Occipital lobe (tissue), 2 donors: ENCODE results near the gene NHLH2. TPM values are rescaled to one million over a fixed set of nuclear protein-coding genes. Genes with fewer than 3 reads are reported as not detected.

Experiments
- DNase-seq: peaks from one replicate; lab custom pipeline; 2025; lab: John Stamatoyannopoulos, UW
- total RNA-seq: library from RNA; depleted of rRNA; stranded (reverse); fragments of >200 nt; gene quantifications from one replicate; pipeline ENCODE4 v1.2.3, GENCODE V29; 2014

NHLH2 gene
- total RNA-seq, result 1.7 TPM

GRCh38 chr1:115840605-115841460, at the start of gene NHLH2:
NHLH2 (minus strand) TSS chr1:115841126; CDS start chr1:115838372, 2,754 bp downstream.
- DNase-seq, result no peak

DNA sequence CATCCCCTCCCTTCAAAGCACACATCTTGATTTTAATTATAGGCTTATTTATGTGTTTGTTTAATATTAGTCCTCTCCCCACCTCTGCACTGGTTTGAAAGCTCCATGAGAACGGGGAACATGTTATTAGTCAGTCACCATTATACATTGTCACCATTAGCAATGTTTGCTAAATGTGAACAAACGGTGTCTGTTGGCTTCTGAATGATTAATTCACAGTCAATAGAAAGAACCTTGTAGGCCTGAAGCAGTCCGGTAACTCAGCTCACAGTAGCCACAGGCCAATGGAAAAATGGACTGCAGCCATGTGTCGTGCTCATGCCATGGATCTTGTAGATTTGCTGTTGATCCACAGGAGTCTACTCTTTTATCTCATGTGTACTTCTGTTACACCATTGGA, 49.7 kb upstream of the NHLH2 start:
- DNase-seq, result no peak

GRCh38 chr1:115888976-115889375, 48.0 kb upstream of the NHLH2 start:
- no peak for DNase-seq

- no peak for DNase-seq
Observed at GRCh38 chr1:115882913-115883902, 42.3 kb upstream of the NHLH2 start.

DNA sequence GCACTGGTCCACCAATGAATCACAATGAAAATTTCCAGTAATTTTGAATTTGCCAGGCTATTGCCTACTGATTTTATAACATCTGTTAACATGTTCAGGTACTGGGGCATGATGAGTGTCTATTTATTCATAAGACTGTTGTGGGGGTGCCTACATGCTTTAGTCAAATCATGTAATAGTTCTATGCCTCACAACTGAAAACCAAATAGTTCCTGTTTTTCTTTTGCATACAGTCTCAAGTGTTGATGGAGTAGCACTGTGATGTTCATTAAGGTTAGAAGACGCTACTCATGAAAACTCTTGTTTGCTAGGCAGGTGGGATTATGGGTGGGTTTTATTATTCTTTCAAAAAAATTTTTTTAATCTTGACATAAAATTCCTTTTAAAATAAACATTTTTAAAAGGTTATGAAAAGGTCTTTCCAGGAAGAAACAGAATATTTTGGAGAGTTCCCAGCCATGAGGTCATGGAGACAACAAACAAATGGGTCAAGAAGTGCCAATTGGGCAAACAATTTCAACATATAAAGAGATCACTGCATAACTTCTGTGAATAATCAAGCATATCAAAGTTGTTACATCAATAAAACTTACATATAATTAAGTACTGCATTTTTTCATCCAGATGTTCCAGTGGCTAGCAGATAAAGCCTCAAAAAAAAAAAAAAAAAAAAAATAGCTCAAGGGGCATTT, 40.2 kb upstream of the NHLH2 start:
- no peak for DNase-seq

DNA sequence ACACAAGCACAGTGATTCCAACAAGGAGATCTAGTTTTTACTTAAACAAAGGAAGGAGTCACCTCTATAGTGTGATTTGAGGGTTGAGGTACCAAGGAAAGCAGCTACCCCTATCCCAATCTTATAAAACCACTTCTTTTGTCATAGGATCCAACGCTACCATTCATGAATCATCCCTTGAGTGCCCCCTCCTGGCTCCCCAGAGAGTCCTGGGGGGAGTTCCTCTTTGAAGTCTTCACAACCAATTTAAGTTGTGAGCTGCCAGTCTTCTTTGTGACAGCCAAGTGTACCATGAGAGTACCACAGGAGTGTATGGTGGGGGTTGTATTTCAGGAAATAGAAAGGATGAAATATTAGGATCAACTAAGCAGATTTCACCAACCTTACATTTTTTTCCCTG, 39.1 kb upstream of the NHLH2 start:
- no peak for DNase-seq

- DNase-seq, result no peak
Observed at GRCh38 chr1:115877511-115877910, 36.6 kb upstream of the NHLH2 start.

DNA sequence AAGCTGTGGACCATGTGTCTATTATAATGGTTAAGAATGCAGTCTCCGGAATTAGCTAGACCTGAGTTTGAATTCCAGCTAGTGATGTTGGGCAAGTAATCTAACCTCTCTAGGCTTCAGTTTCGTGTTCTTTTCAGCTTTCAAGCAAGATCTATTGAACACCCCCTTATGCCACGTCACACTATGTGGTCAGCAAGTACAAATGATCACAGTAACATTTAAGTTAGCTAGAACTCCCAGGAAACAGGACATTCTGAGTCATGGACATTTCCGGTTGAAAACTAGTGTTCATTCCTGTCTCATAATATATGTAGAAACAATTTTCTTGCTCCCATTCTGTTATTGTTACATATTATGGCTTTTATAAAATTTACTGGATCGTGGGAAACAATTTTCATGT, 34.0 kb upstream of the NHLH2 start:
- DNase-seq, result no peak

DNA sequence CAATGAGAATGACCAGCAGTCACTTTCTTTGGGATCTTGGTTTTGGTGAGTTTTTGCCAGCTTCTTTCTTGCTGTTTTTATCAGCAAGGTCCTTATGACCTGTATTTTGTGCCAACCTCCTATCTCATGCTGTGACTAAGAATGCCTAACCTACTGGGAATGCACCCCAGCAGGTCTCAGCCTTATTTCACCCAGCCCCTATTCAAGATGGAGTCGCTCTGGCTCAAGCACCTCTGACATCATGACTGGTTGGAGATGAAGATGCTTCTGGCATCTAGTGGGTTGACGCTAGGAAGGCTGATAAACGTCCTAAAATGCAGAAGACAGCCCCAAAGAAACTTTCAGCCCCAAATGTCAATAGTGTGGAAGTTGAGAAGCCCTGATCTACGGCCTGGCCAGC, 33.6 kb upstream of the NHLH2 start:
- DNase-seq, result no peak

DNA sequence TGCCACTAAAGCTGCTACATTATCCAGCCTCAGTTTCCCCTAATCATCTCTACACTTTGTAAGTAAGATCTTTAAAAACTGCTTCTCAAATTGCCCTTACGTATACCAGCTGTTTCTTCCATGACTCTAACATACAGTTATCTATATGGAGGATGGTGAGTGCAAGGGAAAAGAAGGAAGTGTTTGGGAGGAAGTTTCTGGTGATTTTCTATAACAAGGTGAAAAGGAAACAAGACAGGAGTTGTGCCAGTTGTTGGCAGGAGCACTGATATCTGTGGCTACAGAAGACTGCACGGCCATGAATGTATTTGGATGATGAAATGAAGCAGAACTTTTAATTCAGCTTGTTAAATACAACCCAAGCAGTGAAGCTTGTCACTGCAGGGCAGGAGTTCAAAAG, 32.3 kb upstream of the NHLH2 start:
- DNase-seq, result no peak

DNA sequence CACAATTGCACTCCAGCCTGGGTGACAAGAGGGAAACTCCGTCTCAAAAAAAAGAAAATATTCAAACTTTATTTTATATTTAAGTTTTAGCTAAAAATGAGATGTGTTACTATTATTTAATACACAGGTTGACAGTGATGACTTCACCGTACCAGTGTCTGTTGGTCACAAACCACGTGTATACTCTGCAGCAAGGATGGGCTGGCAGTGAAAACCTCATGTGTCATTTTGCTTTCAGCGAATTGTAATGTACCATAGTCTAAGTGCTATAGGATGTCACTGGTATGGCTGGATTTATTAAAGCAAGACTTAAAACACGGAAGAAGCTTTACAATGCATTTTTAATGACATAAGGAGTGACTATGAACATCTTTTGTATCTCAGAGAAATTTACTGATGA, 28.1 kb upstream of the NHLH2 start:
- no peak for DNase-seq

- no peak for DNase-seq
Observed at GRCh38 chr1:115867216-115867615, 26.3 kb upstream of the NHLH2 start.

GRCh38 chr1:115865704-115866380, 24.9 kb upstream of the NHLH2 start:
- DNase-seq, result no peak

DNA sequence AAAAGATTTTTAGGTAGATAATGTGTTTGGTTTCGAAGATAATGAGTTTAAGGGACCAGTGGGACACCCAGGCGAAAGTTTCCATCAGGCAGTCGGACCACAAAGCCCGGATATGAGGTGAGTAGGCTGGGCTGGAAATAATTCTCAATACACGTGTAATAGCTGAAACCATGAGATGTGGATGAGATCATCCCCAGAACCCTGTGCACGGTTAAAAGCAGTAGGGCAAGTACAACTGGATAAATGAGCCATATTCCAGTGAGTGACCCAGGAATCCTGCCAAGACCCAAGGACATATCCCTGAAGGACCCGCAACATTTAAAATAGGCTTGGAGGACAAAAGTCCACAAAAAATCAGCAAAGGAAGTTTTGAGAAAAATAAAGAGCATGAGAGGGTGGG, 21.5 kb upstream of the NHLH2 start:
- no peak for DNase-seq

- DNase-seq, result no peak
Observed at GRCh38 chr1:115854005-115854404, 13.1 kb upstream of the NHLH2 start.

DNA sequence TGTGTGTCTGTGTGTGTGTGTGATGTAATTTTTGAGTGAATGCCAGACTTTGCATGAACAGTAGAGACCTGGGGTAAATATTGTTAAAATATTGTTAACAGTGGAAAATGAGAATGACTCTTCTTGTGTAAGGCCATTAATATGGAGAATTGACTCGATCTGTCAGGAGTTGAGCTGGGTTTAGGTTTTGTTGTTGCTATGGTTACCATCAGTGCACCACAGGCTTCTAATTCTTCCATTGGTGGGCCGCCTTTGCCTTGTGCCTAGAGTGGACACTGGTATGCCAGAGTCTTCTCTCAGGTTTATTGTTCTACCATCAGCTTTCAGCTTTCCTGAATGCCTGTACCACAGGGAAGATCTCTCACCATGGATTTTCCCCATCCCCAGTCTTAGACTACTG, 10.0 kb upstream of the NHLH2 start:
- DNase-seq, result no peak

- no peak for DNase-seq
Observed at GRCh38 chr1:115847787-115848186, 6.9 kb upstream of the NHLH2 start.

DNA sequence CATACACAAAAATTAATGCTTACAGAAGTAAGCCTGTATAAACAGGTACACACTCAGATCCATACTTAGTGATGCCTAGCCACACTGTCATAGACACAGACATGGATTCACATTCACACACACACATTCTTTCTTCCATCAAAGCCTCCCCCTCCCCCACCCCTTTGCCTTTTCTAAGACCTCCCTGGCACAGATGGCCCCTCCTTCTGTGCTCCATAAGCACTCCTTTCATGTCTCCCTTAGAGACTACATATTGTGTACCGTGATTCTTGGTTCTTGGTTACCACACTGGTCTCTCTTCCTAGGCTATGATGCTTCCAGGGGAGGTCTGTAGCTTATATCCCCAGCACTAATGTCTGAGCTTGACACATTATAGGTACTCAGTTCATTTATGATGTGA, 2.0 kb upstream of the NHLH2 start:
- no peak for DNase-seq

DNA sequence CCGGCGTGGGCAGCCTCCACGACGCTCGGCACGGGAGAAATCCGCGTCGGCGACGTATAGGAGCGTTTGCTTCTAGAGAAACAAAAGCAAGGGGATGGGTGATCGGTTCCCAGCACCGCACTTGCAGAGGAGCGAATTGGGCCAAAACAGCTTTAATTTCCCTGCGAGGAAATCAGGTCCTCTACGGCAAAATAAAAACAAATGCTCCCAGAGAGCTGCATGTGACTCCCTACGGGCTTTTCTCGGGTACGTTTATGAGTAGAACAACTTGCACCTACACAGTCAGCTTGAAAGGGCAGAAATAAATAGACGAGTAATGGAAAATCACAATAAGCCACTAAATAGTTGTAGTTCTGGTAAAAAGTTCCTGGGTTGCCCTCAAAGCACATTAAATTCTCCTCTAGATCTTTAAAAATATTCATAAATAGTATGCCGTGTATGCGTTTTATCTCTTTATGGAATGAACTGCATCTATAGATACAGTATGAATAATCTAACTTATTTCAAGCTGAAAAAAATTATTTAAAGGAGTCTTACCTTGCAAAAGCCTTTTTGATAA, 1.2 kb downstream of the NHLH2 start:
- DNase-seq, result no peak

DNA sequence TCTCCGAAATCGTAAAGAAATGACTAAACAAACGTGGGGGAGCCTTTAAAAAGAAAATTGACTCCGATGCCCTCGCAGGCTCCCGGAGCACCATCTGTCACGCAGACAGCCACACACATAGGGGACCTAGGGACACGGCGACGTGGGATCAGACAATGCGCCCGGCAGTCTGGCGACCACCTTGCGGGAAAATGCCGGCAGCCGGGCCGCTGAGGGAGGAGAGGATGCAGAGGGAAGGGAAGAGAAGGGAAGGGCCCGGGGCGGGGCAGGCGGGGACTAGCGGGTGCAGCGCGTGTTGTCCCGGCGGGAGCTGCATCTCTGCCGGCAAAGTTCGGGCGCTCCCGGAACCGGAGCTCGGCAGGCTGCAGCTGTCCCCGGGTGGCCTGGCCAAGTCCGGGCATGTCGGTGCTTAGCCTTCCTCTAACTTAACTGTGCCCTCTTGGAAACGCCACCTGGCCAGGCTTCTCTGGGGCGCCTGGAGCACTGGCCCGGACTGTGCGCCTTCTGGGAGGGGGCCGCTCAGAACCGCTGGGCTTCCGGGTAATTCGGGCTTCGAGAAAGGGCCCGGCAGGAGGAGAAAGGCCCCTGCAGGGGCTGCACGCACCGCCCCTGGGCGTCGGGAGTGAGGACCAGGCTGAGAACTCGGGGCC, 1.8 kb downstream of the NHLH2 start:
- no peak for DNase-seq
